HG02885 (cell line): ENCODE data around the gene ZNF765.
"Not testable (repeated sequence)": the region's sequence is repeated elsewhere in the genome, so short reads cannot be mapped to it uniquely, and the experiment has no call there.

Experiments
- ATAC-seq: cut with Tn5 transposase; IDR thresholded peaks from one replicate; pipeline ENCODE4 v1.9.1; 2021; ENCODE audit warnings: mild to moderate bottlenecking; ENCODE audit not compliant: unreplicated experiment, poor library complexity

Gene ZNF765

GRCh38 chr19:53420520-53421315, 25.8 kb downstream of the ZNF765 start:
- not testable (repeated sequence) for ATAC-seq

DNA sequence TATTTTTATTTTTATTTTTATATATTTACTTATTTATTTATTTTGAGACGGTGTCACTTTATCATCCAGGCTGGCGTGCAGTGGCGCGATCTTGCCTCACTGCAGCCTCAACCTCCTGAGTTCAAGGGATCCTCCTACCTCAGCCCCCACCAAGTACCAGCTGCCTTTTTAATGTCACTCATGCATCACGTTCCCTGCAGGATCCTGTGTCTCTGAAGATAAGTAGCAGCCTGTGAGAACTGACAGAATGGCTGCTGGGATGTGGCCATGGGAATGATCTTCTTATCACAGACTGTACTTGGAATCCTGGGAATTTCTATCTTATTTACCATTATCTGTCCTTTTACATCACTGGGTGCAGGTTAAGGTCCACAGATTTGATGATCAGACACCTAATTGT, 27.6 kb downstream of the ZNF765 start:
- ATAC-seq: no peak

GRCh38 chr19:53423074-53423473, 28.1 kb downstream of the ZNF765 start:
- ATAC-seq: not testable (repeated sequence)

GRCh38 chr19:53423680-53424079, 28.7 kb downstream of the ZNF765 start:
- ATAC-seq: not testable (repeated sequence)

- ATAC-seq: no peak
Measured at GRCh38 chr19:53424968-53425597, 30.1 kb downstream of the ZNF765 start.

DNA sequence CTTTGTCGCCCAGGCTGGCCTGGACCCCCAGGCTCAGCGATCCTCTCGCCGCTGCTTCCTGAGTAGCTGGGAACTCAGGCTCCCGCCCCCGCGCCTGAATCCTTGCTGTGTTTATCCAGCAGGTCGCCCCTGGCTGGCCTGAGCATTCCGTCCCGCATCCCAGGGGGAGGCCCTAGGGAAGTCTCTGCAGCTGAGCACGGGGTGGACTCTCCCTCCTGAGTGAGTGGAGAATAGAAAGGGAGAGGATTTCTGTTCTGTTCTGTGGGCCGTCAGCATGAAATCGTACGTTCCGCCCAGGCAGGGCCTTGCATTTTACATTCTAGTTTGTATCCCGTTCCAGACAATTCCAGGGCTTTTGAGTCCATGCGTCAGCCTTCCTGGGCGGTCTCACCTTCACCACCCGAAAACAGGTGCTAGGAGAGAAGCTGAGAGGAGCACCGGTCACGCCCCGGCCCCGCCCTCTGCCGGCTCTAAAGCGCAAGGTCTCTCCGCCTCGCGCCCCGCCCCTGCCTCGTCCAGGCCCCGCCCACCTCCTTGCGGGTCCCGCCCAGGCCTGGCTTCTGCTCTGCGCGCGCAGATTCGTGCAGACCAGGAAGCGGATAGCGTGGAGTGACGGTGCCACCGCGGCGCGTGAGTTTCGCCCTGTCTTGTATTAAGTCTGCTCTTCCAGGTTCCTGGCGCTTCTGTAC, 36.6 kb downstream of the ZNF765 start, which contains the start of gene ZNF761:
Gene ZNF761 (plus strand): TSS at position 586 of the 689 bp plus-strand sequence. CDS start 15,285 bp downstream, outside the sequence.
- ATAC-seq: peak; percentile 94

- peak; percentile 24 for ATAC-seq
Measured at GRCh38 chr19:53432088-53432661, 37.2 kb downstream of the ZNF765 start.

DNA sequence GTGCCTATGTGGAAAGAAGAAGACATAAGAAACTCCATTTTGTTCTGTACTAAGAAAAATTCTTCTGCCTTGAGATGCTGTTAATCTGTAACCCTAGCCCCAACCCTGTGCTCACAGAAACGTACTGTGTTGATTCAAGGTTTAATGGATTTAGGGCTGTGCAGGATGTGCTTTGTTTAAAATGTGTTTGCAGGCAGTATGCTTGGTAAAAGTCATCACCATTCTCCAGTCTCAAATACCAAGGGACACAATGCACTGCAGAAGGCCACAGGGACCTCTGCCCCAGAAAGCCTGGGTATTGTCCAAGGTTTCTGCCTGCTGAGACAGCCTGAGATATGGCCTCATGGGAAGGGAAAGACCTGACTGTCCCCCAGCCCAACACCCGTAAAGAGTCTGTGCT, 48.9 kb downstream of the ZNF765 start:
- ATAC-seq: not testable (repeated sequence)

- ATAC-seq: not testable (repeated sequence)
Measured at GRCh38 chr19:53447196-53447595, 52.2 kb downstream of the ZNF765 start.

DNA sequence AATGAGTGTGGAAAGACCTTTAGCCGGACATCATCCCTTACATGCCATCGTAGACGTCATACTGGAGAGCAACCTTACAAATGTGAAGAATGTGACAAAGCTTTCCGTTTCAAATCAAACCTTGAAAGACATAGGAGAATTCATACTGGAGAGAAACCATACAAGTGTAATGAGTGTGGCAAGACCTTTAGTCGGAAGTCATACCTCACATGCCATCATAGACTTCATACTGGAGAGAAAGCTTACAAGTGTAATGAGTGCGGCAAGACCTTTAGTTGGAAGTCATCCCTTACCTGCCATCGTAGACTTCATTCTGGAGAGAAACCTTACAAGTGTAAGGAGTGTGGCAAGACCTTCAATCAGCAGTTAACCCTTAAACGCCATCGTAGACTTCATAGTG, 60.9 kb downstream of the ZNF765 start:
- ATAC-seq: no peak

DNA sequence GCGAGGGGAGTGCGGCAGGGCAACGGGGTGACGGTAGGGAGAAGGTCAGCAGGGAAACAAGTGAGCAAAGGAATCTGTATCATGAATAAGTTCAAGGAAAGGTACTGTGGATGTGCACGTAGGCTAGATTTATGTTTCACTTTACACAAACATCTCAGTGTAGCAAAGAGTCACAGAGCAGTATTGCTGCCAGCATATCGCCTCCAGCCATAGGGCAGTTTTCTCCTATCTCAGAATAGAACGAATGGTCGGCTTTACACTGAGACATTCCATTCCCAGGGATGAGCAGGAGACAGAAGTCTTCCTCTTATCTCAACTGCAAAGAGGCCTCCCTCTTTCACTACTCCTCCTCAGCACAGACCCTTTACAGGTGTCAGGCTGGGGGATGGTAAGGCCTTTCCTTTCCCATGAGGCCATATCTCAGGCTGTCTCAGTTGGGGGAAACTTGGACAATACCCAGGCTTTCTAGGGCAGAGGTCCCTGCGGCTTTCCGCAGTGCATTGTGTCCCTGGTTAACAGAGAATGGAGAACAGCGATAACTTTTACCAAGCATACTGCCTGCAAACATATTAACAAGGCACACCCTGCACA, 65.3 kb downstream of the ZNF765 start:
- not testable (repeated sequence) for ATAC-seq

DNA sequence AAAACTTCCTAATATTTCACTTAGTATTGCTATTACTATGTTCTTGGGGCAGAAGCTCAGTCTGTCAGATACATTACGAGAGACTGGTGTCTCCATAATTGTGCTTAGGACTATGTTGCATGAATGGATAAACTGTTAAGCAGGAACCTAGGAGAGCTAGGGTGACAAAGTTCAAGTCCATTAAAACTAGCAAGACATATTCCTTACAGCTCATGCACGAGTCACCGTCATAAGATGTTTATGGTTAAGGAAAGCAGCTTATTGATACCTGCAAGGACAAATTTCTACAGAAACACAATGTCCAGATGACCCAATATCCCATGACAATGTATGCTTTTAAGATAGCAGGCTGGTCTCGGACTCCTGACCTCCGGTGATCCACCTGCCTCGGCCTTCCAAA, 66.9 kb downstream of the ZNF765 start:
- no peak for ATAC-seq

GRCh38 chr19:53462861-53463260, 67.9 kb downstream of the ZNF765 start:
- ATAC-seq: no peak

- no peak for ATAC-seq
Measured at GRCh38 chr19:53463263-53463662, 68.3 kb downstream of the ZNF765 start.

- ATAC-seq: no peak
Measured at GRCh38 chr19:53466726-53467484, 72.0 kb downstream of the ZNF765 start.

DNA sequence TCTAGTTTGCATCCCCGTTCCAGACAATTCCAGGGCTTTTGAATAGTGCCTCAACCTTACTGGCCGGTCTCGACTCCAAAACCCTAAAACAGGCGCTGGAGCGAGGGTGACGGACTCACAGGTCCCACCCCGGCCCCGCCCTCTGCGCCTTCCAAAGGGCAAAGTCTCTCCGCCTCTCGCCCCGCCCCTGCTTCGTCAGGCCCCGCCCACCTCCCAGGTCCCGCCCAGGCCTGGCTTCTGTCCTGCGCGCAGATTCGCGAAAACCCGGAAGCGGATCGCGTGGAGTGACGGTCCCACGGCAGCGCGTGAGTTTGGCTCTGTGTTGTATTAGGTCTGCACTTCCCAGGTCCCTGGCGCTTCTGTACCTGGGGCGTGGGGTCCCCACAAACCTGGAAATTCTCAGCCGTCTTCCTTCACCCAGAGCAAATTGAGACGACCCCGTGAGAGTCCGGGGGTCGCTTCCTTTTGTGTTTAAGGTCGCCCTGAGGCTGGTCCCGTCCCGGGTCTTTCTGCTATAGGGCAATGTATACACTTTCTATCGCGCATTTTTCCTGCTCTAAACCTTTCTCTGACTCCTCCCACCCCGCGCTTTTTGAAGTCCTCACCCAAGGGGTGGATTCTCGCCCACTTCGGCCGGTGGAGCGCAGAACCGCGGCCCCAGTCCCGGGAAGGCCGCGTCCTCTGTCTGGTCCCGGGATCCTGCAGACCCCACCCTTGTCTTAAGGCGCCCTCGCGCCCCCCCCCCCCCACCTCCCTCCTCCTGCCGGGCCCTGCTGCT, 72.7 kb downstream of the ZNF765 start, which contains the start of gene ZNF813:
Gene ZNF813 (plus strand): TSS at position 249 of the 778 bp plus-strand sequence. CDS start 16,090 bp downstream, outside the sequence.
- peak; percentile 75 for ATAC-seq

GRCh38 chr19:53468628-53469027, 73.7 kb downstream of the ZNF765 start:
- not testable (repeated sequence) for ATAC-seq

DNA sequence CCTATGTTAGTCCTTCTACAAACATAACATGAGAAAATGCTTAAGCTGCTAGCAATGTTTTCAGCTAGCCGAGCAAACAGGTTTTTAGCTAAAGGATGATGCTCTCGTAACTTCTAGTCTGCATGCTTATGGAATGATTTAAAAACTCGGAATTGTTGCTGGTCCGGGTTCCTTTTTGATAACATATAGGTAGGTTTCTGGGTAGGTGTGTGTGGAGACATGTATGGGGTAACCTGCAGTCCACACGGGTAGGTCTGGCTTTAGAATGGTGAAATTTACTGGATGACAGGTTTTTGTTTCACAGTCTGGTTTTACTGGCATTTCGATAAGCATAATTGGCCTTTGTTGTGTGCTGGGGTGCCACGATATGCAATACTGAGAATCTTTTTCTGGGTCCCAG, 77.0 kb downstream of the ZNF765 start:
- no peak for ATAC-seq

GRCh38 chr19:53474832-53475231, 79.9 kb downstream of the ZNF765 start:
- not testable (repeated sequence) for ATAC-seq
